Natural killer cell (primary cell): ENCODE results near the gene GBF1. TPM values are rescaled to one million over a fixed set of nuclear protein-coding genes. Genes with fewer than 3 reads are reported as not detected.

Experiments
- ATAC-seq, 3 donors: fragments of 150-1000 bp in 2 of 3; fragments of 200-7000 bp in 1 of 3; cut with Tn5 transposase; 1 replicate in 1 of 3; 2 replicates in 2 of 3; pipeline ENCODE4 v1.10.0; 2021; ENCODE audit warnings: mild to moderate bottlenecking in 2 of 3, moderate library complexity in 2 of 3
- DNase-seq, 2 donors: peaks; one replicate each; pipeline versions ENCODE4 v3.0.0 to v3.0.0-alpha.2; 2013 to 2021; ENCODE audit warnings: mixed read lengths in 1 of 2
- H3K27ac ChIP-seq: one replicate; pipeline ENCODE4 v1.5.1; 2013; ENCODE audit warnings: mild to moderate bottlenecking, low read length
- H3K27me3 ChIP-seq: one replicate; pipeline ENCODE4 v1.6.1; 2013; ENCODE audit warnings: low read length; ENCODE audit not compliant: control insufficient read depth, insufficient read depth
- H3K36me3 ChIP-seq: one replicate; pipeline ENCODE4 v1.6.1; 2013; ENCODE audit warnings: low read length; ENCODE audit not compliant: control insufficient read depth, insufficient read depth
- H3K4me1 ChIP-seq: one replicate; pipeline ENCODE4 v1.6.1; 2013; ENCODE audit warnings: low read length; ENCODE audit not compliant: control insufficient read depth, insufficient read depth
- H3K4me3 ChIP-seq: one replicate; pipeline ENCODE4 v1.5.1; 2013; ENCODE audit warnings: low read length
- H3K9me3 ChIP-seq: one replicate; pipeline ENCODE4 v1.6.1; 2013; ENCODE audit warnings: low read length; ENCODE audit not compliant: control insufficient read depth, insufficient read depth
- H3K27ac Mint-ChIP-seq, 2 donors: one replicate each; pipeline ENCODE4 v1.8.0; 2022; ENCODE audit warnings: mild to moderate bottlenecking in 2 of 2, mixed read lengths in 2 of 2, moderate library complexity in 1 of 2
- H3K27me3 Mint-ChIP-seq, 2 donors: one replicate each; pipeline ENCODE4 v1.8.0; 2022; ENCODE audit warnings: low read depth in 2 of 2, mixed read lengths in 2 of 2
- H3K36me3 Mint-ChIP-seq: one replicate; pipeline ENCODE4 v1.8.0; 2022; ENCODE audit warnings: mixed read lengths
- H3K4me1 Mint-ChIP-seq, 2 donors: one replicate each; pipeline ENCODE4 v1.8.0; 2022; ENCODE audit warnings: mixed read lengths in 2 of 2
- H3K4me3 Mint-ChIP-seq: one replicate; pipeline ENCODE4 v1.8.0; 2022; ENCODE audit warnings: mild to moderate bottlenecking, moderate library complexity, mixed read lengths
- H3K9me3 Mint-ChIP-seq, 2 donors: one replicate each; pipeline ENCODE4 v1.8.0; 2022; ENCODE audit warnings: mixed read lengths in 2 of 2
- CTCF ChIP-seq: fragments of 200-600 bp; IDR thresholded peaks from one replicate; pipeline ENCODE4 v1.8.0; 2022; ENCODE audit warnings: antibody characterized with exemption
- WGBS: methylation state at CpG from one replicate; pipeline ENCODE4 v1.1.7; 2013; ENCODE audit warnings: missing lambda C conversion rate; ENCODE audit not compliant: insufficient coverage; 5-methylcytosine and 5-hydroxymethylcytosine counted together
- intact Hi-C: fragments of 100-400 bp; cut with micrococcal nuclease; formaldehyde crosslinking; loops from one replicate; pipeline ENCODE4 v1.14.2; 2022
- total RNA-seq, 4 donors: library from RNA; stranded (reverse); fragments of 120-200 nt in 1 of 4; gene quantifications; one replicate each; pipeline versions ENCODE4 v1.2.3 to v1.2.4, GENCODE V29; 2013 to 2022

The GBF1 gene
- total RNA-seq, 3 donors from 2014 or later (not counting 1 experiment from before 2014, with no cell fraction given): 48.2 to 52.5 (median 50.9) TPM

GRCh38 chr10:102312683-102313082, 67.4 kb downstream of the GBF1 start:
- intact Hi-C loops: no loop called here
- no peaks in the 10 kb centered on the region for H3K36me3 ChIP-seq
- peaks cover 53 to 54% of the 10 kb centered on the region in 2 donors for H3K4me1 Mint-ChIP-seq
- no peak for ATAC-seq
- no peaks in the 10 kb centered on the region for H3K27me3 ChIP-seq
- H3K9me3 ChIP-seq: no peaks in the 10 kb centered on the region
- no peak overlapping the region for H3K4me3 Mint-ChIP-seq
- H3K9me3 Mint-ChIP-seq: no peaks in the 10 kb centered on the region
- peak overlapping the region in 1 of 2 donors; percentile 23 for H3K27ac Mint-ChIP-seq
- 78% methylated on average over 1 of the region's 1 CpG for WGBS
- H3K4me3 ChIP-seq: no peak overlapping the region
- no peaks in the 10 kb centered on the region for H3K36me3 Mint-ChIP-seq
- H3K27ac ChIP-seq: no peak overlapping the region
- TF ChIP-seq CTCF: no peak
- no peaks in the 10 kb centered on the region for H3K27me3 Mint-ChIP-seq
- H3K4me1 ChIP-seq: no peaks in the 10 kb centered on the region
- DNase-seq: no peak

DNA sequence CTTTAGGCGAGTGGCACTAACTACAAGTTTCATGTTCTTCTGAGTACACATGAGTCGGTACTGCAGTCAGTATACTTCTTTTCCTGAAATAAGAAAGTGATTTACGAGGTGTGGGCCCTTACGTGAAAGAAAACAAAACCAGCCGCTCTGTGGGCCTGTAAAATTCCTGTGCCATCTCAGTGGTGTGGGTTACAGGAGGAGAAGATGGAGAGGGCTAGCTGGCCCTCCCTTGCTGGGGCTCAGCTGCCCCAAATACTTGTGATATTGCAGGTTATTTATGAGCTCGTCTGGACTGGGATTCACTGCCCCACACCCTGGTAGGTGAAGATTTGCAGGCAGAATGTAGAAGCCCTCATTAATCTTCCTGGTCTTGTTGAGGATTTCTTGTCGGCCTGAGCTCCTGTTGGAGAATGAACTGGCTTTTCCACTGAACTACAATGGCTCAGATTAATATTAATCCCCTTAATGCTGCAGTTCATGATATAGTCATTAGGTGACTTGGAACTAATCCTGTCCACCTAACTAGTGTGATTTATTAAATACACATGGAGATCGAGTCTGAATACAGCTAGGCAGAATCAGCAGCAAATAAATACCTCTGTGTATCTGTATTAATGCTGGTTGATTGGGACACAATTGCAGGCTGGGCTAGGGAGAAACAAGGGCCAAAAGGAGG, 68.0 kb downstream of the GBF1 start:
- H3K4me1 Mint-ChIP-seq: peaks cover 53 to 54% of the 10 kb centered on the region in 2 donors
- Histone ChIP-seq H3K27ac (no peak overlapping the region), H3K4me3 (no peak overlapping the region), H3K4me1 (no peaks in the 10 kb centered on the region), H3K9me3 (no peaks in the 10 kb centered on the region), H3K27me3 (no peaks in the 10 kb centered on the region), H3K36me3 (no peaks in the 10 kb centered on the region)
- WGBS: 76% methylated on average over 8 of the region's 8 CpGs
- no peaks in the 10 kb centered on the region for H3K9me3 Mint-ChIP-seq
- H3K27ac Mint-ChIP-seq: peak overlapping the region; percentile 16 to 23
- H3K27me3 Mint-ChIP-seq: no peaks in the 10 kb centered on the region
- no peak overlapping the region for H3K4me3 Mint-ChIP-seq
- no peaks in the 10 kb centered on the region for H3K36me3 Mint-ChIP-seq
- intact Hi-C loops: no loop called here
- TF ChIP-seq CTCF: no peak
- DNase-seq (no peak), ATAC-seq (no peak)

GRCh38 chr10:102314801-102315200, 69.5 kb downstream of the GBF1 start:
- WGBS: 100% methylated on average over 1 of the region's 1 CpG
- no peaks in the 10 kb centered on the region for H3K27me3 Mint-ChIP-seq
- peaks cover 43 to 44% of the 10 kb centered on the region in 2 donors for H3K4me1 Mint-ChIP-seq
- H3K36me3 ChIP-seq: no peaks in the 10 kb centered on the region
- no peaks in the 10 kb centered on the region for H3K36me3 Mint-ChIP-seq
- H3K4me3 Mint-ChIP-seq: no peak overlapping the region
- TF ChIP-seq CTCF: no peak
- no peak overlapping the region for H3K4me3 ChIP-seq
- no peaks in the 10 kb centered on the region for H3K9me3 ChIP-seq
- no peaks in the 10 kb centered on the region for H3K4me1 ChIP-seq
- no peak overlapping the region for H3K27ac ChIP-seq
- DNase-seq (no peak), ATAC-seq (no peak)
- intact Hi-C loops: no loop called here
- no peaks in the 10 kb centered on the region for H3K9me3 Mint-ChIP-seq
- H3K27ac Mint-ChIP-seq: peak overlapping the region; percentile 9 to 47
- H3K27me3 ChIP-seq: no peaks in the 10 kb centered on the region

DNA sequence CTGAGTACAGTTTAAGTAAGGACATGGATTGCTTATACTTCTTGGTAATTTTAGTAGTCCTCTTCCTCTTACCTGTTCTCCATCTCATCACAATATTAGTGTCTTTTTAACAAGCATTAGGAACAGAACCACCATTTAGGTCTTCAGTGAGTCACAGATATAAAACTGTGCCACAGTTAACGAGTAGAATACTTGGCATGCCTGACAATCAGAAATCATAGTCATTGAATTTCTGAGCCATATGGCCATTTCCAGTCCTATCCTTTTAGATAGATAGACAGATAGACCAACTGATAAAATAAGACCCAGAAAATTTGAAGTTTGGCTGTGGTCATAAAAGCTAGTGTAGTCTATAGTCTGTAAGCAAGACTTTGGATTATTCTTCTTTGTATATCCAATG, 71.1 kb downstream of the GBF1 start:
- Mint-ChIP-seq H3K36me3 (no peaks in the 10 kb centered on the region), H3K4me1 (peaks cover 33% of the 10 kb centered on the region in 2 donors), H3K27ac (no peak overlapping the region), H3K27me3 (no peaks in the 10 kb centered on the region), H3K4me3 (no peak overlapping the region), H3K9me3 (no peaks in the 10 kb centered on the region)
- no peaks in the 10 kb centered on the region for H3K36me3 ChIP-seq
- no peaks in the 10 kb centered on the region for H3K4me1 ChIP-seq
- WGBS: 92% methylated on average over 1 of the region's 1 CpG
- no peaks in the 10 kb centered on the region for H3K9me3 ChIP-seq
- no peak overlapping the region for H3K4me3 ChIP-seq
- ATAC-seq: no peak
- no peaks in the 10 kb centered on the region for H3K27me3 ChIP-seq
- no peak for TF ChIP-seq CTCF
- DNase-seq: no peak
- intact Hi-C loops: no loop called here
- H3K27ac ChIP-seq: no peak overlapping the region
